ENCODE results near the gene FAM3A.
A peak's percentile ranks its signal among the peaks of the same experiment; 100 is the strongest.

GRCh38 chrX:154546354-154547244, 30.6 kb upstream of the FAM3A start, which contains the start of gene G6PD:
- 0 out of 2 replicates have a peak, but pooled peaks have one; percentile 67 for TF ChIP-seq SIN3A (IDR thresholded peaks at IDR 0.05; ENCODE audit: borderline replicate concordance, insufficient read depth, low read depth, low read length)
- TF ChIP-seq CTCF (IDR thresholded peaks at IDR 0.05), result no peak
